GM23338 (cell line): ENCODE data around the gene LRRFIP1. TPM values are rescaled to one million over a fixed set of nuclear protein-coding genes. Genes with fewer than 3 reads are reported as not detected.

Experiments
- ATAC-seq: fragments of 200-7000 bp; cut with Tn5 transposase; 3 replicates; pipeline ENCODE4 v1.9.1; 2020
- DNase-seq: peaks from one replicate; pipeline ENCODE4 v3.0.0-alpha.2; 2015; ENCODE audit warnings: low spot score
- H2AFZ ChIP-seq: fragments of 200-600 bp; sonication (generic); 2 replicates; pipeline ENCODE4 v1.8.0; 2016; ENCODE audit warnings: antibody characterized with exemption, mild to moderate bottlenecking, moderate library complexity
- H3F3A ChIP-seq: fragments of 200-600 bp; sonication (generic); replicated peaks from 2 replicates; pipeline ENCODE4 v1.8.0; 2017; ENCODE audit warnings: antibody characterized with exemption, mixed run types, low read depth
- H3K27ac ChIP-seq: fragments of 200-600 bp; sonication (generic); 2 replicates; pipeline ENCODE4 v1.6.1; 2016; ENCODE audit warnings: low read depth
- H3K27me3 ChIP-seq: fragments of 200-600 bp; sonication (generic); 2 replicates; pipeline ENCODE4 v1.8.0; 2016; ENCODE audit warnings: mild to moderate bottlenecking, mixed run types, moderate library complexity; ENCODE audit not compliant: insufficient read depth
- H3K36me3 ChIP-seq: fragments of 200-600 bp; sonication (generic); 2 replicates; pipeline ENCODE4 v1.8.0; 2016; ENCODE audit warnings: mild to moderate bottlenecking; ENCODE audit not compliant: insufficient read depth
- H3K4me1 ChIP-seq: fragments of 200-600 bp; sonication (generic); 2 replicates; pipeline ENCODE4 v1.8.0; 2016; ENCODE audit warnings: mild to moderate bottlenecking, moderate library complexity; ENCODE audit not compliant: insufficient read depth
- H3K4me2 ChIP-seq: fragments of 200-600 bp; sonication (generic); 2 replicates; pipeline ENCODE4 v1.7.1; 2017; ENCODE audit warnings: mixed run types
- H3K4me3 ChIP-seq: fragments of 200-600 bp; sonication (generic); 2 replicates; pipeline ENCODE4 v1.6.1; 2016; ENCODE audit warnings: mixed run types
- H3K79me2 ChIP-seq: fragments of 200-600 bp; sonication (generic); replicated peaks from 2 replicates; pipeline ENCODE4 v1.8.0; 2017; ENCODE audit warnings: mild to moderate bottlenecking; ENCODE audit not compliant: insufficient read depth
- H3K9me2 ChIP-seq: fragments of 200-600 bp; sonication (generic); 2 replicates; pipeline ENCODE4 v1.8.0; 2017; ENCODE audit not compliant: insufficient read depth
- H4K20me1 ChIP-seq: fragments of 200-600 bp; sonication (generic); replicated peaks from 2 replicates; pipeline ENCODE4 v1.8.0; 2017; ENCODE audit warnings: mild to moderate bottlenecking; ENCODE audit not compliant: insufficient read depth
- H3K27ac Mint-ChIP-seq: 2 replicates; pipeline ENCODE4 v1.8.0; 2020; ENCODE audit warnings: inconsistent platforms, mild to moderate bottlenecking, moderate library complexity, mixed read lengths
- H3K27me3 Mint-ChIP-seq: 3 replicates; pipeline ENCODE4 v1.8.0; 2022; ENCODE audit warnings: low read depth, mild to moderate bottlenecking, moderate library complexity, mixed read lengths, inconsistent platforms; ENCODE audit not compliant: insufficient read depth, poor library complexity
- H3K36me3 Mint-ChIP-seq: 3 replicates; pipeline ENCODE4 v1.8.0; 2021; ENCODE audit warnings: low read depth, mild to moderate bottlenecking, inconsistent platforms, moderate library complexity, mixed read lengths
- H3K4me1 Mint-ChIP-seq: 3 replicates; pipeline ENCODE4 v1.8.0; 2020; ENCODE audit warnings: mild to moderate bottlenecking, inconsistent platforms, mixed read lengths
- H3K4me3 Mint-ChIP-seq: 3 replicates; pipeline ENCODE4 v1.8.0; 2021; ENCODE audit warnings: moderate library complexity, mild to moderate bottlenecking, inconsistent platforms, mixed read lengths
- H3K9me3 Mint-ChIP-seq: 3 replicates; pipeline ENCODE4 v1.8.0; 2020; ENCODE audit warnings: moderate library complexity, mild to moderate bottlenecking, inconsistent platforms, mixed read lengths
- EZH2 ChIP-seq: fragments of 200-600 bp; sonication (generic); IDR thresholded peaks from one replicate; pipeline ENCODE4 v1.8.0; 2017; ENCODE audit warnings: antibody characterized with exemption, mild to moderate bottlenecking, low read depth; ENCODE audit not compliant: unreplicated experiment
- EZH2phosphoT487 ChIP-seq: fragments of 200-600 bp; sonication (generic); IDR thresholded peaks from one replicate; pipeline ENCODE4 v1.8.1; 2018; ENCODE audit warnings: antibody characterized with exemption; ENCODE audit not compliant: unreplicated experiment
- NANOG ChIP-seq: IDR thresholded peaks from 2 replicates; pipeline ENCODE4 v1.6.1; 2016; ENCODE audit warnings: antibody characterized with exemption, borderline replicate concordance
- STAT1 ChIP-seq: IDR thresholded peaks from one replicate; pipeline ENCODE4 v1.6.1; 2016; ENCODE audit warnings: antibody characterized with exemption; ENCODE audit not compliant: unreplicated experiment
- ZNF114 ChIP-seq: fragments of 250-450 bp; sonication (Bioruptor Pico); IDR thresholded peaks from 2 replicates; pipeline ENCODE4 v1.5.0; 2020; ENCODE audit warnings: mild to moderate bottlenecking, moderate library complexity
- ZNF331 ChIP-seq: fragments of 250-450 bp; sonication (Bioruptor Pico); IDR thresholded peaks from 2 replicates; pipeline ENCODE4 v1.5.0; 2020; ENCODE audit warnings: low read depth, mild to moderate bottlenecking, moderate library complexity
- polyA plus RNA-seq: library from polyadenylated mRNA; unstranded; fragments of >200 nt; fragmentation: Nextera tagmentation; extraction: Ambion mirVana; gene quantifications from 2 replicates; pipeline ENCODE4 v1.2.1, GENCODE V29; 2016
- total RNA-seq: library from RNA; depleted of rRNA; stranded (reverse); fragments of >200 nt; shearing (Covaris generic); gene quantifications from 2 replicates; pipeline ENCODE4 v1.2.3, GENCODE V29; 2014
- TF ChIP-seq, protein P1 (sequence below): IDR thresholded peaks from one replicate; pipeline ENCODE4 v1.6.1; 2018; ENCODE audit warnings: antibody characterized with exemption; ENCODE audit not compliant: unreplicated experiment
- TF ChIP-seq, protein P2 (sequence below): fragments of 250-450 bp; sonication (Bioruptor Pico); IDR thresholded peaks from 2 replicates; pipeline ENCODE4 v1.5.0; 2020; ENCODE audit warnings: mild to moderate bottlenecking, moderate library complexity
- TF ChIP-seq, protein P3 (sequence below), 2 experiments: fragments of 200-600 bp in 1 of 2; sonication (generic) in 1 of 2; conservative IDR thresholded peaks; 2 replicates each; pipeline versions ENCODE4 v1.5.1 to v1.6.1; 2016 to 2017; ENCODE audit warnings: antibody characterized with exemption in 2 of 2, low read depth in 2 of 2, mild to moderate bottlenecking in 2 of 2, moderate library complexity in 1 of 2

Gene LRRFIP1
- total and polyA plus RNA-seq, 2 experiments from 2014 or later, result 59.6 to 178 TPM

DNA sequence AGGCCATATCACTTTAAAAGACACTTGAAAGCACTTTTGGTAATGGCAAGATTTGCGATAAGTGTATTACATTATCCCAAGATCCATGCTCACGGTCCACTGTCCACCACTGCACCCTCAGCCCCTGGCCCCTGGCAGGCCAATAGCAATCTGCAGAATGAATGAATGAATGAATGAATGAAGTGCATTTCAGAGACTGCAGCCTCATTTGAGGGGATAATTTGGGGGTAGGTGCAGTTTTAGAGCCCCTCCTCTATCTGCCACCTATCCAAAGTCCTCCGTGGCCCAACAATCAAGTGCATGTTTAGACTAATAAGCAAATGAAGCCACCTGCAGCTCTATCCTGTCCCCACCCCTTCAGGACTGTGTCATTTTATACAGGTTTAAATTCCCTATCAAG is 169.9 kb downstream of the LRRFIP1 start (continued):
- TF ChIP-seq EZH2phosphoT487 (no peak), EZH2 (no peak)
- TF ChIP-seq, protein P1, sequence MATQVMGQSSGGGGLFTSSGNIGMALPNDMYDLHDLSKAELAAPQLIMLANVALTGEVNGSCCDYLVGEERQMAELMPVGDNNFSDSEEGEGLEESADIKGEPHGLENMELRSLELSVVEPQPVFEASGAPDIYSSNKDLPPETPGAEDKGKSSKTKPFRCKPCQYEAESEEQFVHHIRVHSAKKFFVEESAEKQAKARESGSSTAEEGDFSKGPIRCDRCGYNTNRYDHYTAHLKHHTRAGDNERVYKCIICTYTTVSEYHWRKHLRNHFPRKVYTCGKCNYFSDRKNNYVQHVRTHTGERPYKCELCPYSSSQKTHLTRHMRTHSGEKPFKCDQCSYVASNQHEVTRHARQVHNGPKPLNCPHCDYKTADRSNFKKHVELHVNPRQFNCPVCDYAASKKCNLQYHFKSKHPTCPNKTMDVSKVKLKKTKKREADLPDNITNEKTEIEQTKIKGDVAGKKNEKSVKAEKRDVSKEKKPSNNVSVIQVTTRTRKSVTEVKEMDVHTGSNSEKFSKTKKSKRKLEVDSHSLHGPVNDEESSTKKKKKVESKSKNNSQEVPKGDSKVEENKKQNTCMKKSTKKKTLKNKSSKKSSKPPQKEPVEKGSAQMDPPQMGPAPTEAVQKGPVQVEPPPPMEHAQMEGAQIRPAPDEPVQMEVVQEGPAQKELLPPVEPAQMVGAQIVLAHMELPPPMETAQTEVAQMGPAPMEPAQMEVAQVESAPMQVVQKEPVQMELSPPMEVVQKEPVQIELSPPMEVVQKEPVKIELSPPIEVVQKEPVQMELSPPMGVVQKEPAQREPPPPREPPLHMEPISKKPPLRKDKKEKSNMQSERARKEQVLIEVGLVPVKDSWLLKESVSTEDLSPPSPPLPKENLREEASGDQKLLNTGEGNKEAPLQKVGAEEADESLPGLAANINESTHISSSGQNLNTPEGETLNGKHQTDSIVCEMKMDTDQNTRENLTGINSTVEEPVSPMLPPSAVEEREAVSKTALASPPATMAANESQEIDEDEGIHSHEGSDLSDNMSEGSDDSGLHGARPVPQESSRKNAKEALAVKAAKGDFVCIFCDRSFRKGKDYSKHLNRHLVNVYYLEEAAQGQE, result no peak

DNA sequence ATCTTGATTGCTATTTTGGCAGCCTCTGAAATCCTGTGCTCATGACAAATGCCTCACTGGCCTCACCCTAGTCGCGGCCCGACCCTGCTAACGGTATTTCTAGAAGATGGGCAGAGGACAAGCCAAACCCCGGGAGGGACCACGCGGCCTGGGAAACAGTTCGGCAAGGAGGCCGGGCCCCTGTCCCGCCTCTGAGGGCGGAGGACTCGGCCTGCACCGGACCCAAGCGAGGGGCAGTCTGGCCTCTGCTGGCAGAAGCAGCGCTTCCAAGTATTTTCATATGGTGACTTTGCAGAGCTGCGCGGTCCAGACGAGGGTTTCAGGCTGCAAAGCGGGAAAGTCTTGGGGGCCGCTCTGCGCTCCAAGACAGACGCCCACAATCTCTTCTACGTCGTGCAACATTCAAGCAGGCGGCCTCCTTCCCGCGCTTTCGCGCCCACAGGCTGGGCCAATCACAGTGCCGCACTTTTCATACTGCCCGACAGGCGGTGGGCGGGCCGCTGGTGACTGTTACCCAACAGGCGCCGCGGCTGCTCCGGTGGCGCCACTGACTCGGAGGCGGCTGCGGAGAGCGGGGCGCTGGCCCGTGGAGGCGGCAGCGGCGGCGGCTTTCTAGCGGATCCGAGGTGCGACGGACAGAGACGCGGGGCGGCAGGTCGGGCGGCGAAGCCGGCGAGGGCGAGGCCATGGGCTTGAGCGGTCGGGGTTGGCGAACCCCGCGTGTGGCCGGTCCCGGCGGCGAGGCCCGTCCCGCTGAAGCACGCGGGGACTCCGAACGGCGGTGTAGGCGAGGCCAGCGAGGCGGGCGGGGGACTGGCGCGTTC is 171.1 kb downstream of the LRRFIP1 start, which contains the start of gene RBM44:
Gene RBM44 (plus strand): TSS at position 544 of the 824 bp plus-strand sequence. CDS start 14,831 bp downstream, outside the sequence.
- H3K4me3 Mint-ChIP-seq, result no peak within 1 kb of the TSS
- H2AFZ ChIP-seq, result no peak within 1 kb of the TSS
- peaks cover 3% of the 10 kb centered on the region for H3K27me3 Mint-ChIP-seq
- no peak within 1 kb of the TSS for H3K27ac Mint-ChIP-seq
- no peak within 1 kb of the TSS for H3K4me3 ChIP-seq
- H3K27me3 ChIP-seq, result no peaks in the 10 kb centered on the region
- H3K79me2 ChIP-seq, result no peaks in the 10 kb centered on the region
- DNase-seq (peak; percentile 66), ATAC-seq (peak; percentile 79)
- H4K20me1 ChIP-seq, result no peaks in the 10 kb centered on the region
- no peak within 1 kb of the TSS for H3K4me2 ChIP-seq
- H3K36me3 Mint-ChIP-seq, result no peaks in the 10 kb centered on the region
- no peaks in the 10 kb centered on the region for H3K4me1 ChIP-seq
- H3F3A ChIP-seq, result no peaks in the 10 kb centered on the region
- no peaks in the 10 kb centered on the region for H3K9me2 ChIP-seq
- no peaks in the 10 kb centered on the region for H3K4me1 Mint-ChIP-seq
- H3K36me3 ChIP-seq, result no peaks in the 10 kb centered on the region
- no peak within 1 kb of the TSS for H3K27ac ChIP-seq
- H3K9me3 Mint-ChIP-seq, result no peaks in the 10 kb centered on the region; the same call in 2 of the 3 replicates
- TF ChIP-seq, protein P2, sequence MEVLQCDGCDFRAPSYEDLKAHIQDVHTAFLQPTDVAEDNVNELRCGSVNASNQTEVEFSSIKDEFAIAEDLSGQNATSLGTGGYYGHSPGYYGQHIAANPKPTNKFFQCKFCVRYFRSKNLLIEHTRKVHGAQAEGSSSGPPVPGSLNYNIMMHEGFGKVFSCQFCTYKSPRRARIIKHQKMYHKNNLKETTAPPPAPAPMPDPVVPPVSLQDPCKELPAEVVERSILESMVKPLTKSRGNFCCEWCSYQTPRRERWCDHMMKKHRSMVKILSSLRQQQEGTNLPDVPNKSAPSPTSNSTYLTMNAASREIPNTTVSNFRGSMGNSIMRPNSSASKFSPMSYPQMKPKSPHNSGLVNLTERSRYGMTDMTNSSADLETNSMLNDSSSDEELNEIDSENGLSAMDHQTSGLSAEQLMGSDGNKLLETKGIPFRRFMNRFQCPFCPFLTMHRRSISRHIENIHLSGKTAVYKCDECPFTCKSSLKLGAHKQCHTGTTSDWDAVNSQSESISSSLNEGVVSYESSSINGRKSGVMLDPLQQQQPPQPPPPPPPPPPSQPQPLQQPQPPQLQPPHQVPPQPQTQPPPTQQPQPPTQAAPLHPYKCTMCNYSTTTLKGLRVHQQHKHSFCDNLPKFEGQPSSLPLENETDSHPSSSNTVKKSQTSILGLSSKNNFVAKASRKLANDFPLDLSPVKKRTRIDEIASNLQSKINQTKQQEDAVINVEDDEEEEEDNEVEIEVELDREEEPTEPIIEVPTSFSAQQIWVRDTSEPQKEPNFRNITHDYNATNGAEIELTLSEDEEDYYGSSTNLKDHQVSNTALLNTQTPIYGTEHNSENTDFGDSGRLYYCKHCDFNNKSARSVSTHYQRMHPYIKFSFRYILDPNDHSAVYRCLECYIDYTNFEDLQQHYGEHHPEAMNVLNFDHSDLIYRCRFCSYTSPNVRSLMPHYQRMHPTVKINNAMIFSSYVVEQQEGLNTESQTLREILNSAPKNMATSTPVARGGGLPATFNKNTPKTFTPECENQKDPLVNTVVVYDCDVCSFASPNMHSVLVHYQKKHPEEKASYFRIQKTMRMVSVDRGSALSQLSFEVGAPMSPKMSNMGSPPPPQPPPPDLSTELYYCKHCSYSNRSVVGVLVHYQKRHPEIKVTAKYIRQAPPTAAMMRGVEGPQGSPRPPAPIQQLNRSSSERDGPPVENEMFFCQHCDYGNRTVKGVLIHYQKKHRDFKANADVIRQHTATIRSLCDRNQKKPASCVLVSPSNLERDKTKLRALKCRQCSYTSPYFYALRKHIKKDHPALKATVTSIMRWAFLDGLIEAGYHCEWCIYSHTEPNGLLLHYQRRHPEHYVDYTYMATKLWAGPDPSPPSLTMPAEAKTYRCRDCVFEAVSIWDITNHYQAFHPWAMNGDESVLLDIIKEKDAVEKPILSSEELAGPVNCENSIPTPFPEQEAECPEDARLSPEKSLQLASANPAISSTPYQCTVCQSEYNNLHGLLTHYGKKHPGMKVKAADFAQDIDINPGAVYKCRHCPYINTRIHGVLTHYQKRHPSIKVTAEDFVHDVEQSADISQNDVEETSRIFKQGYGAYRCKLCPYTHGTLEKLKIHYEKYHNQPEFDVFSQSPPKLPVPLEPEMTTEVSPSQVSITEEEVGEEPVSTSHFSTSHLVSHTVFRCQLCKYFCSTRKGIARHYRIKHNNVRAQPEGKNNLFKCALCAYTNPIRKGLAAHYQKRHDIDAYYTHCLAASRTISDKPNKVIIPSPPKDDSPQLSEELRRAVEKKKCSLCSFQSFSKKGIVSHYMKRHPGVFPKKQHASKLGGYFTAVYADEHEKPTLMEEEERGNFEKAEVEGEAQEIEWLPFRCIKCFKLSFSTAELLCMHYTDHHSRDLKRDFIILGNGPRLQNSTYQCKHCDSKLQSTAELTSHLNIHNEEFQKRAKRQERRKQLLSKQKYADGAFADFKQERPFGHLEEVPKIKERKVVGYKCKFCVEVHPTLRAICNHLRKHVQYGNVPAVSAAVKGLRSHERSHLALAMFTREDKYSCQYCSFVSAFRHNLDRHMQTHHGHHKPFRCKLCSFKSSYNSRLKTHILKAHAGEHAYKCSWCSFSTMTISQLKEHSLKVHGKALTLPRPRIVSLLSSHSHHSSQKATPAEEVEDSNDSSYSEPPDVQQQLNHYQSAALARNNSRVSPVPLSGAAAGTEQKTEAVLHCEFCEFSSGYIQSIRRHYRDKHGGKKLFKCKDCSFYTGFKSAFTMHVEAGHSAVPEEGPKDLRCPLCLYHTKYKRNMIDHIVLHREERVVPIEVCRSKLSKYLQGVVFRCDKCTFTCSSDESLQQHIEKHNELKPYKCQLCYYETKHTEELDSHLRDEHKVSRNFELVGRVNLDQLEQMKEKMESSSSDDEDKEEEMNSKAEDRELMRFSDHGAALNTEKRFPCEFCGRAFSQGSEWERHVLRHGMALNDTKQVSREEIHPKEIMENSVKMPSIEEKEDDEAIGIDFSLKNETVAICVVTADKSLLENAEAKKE, result no peak
- TF ChIP-seq STAT1 (no peak), NANOG (no peak), ZNF114 (CRISPR knock-in tag) (no peak), ZNF331 (CRISPR knock-in tag) (no peak)
- TF ChIP-seq, protein P3, sequence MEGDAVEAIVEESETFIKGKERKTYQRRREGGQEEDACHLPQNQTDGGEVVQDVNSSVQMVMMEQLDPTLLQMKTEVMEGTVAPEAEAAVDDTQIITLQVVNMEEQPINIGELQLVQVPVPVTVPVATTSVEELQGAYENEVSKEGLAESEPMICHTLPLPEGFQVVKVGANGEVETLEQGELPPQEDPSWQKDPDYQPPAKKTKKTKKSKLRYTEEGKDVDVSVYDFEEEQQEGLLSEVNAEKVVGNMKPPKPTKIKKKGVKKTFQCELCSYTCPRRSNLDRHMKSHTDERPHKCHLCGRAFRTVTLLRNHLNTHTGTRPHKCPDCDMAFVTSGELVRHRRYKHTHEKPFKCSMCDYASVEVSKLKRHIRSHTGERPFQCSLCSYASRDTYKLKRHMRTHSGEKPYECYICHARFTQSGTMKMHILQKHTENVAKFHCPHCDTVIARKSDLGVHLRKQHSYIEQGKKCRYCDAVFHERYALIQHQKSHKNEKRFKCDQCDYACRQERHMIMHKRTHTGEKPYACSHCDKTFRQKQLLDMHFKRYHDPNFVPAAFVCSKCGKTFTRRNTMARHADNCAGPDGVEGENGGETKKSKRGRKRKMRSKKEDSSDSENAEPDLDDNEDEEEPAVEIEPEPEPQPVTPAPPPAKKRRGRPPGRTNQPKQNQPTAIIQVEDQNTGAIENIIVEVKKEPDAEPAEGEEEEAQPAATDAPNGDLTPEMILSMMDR (conservative IDR thresholded peaks at IDR 0.05; ENCODE audit: low read depth in 2 of 2), result no peak
